ENCODE results near the gene RHAG.
"Not testable (repeated sequence)": the region's sequence is repeated elsewhere in the genome, so short reads cannot be mapped to it uniquely, and the experiment has no call there.

The RHAG gene

DNA sequence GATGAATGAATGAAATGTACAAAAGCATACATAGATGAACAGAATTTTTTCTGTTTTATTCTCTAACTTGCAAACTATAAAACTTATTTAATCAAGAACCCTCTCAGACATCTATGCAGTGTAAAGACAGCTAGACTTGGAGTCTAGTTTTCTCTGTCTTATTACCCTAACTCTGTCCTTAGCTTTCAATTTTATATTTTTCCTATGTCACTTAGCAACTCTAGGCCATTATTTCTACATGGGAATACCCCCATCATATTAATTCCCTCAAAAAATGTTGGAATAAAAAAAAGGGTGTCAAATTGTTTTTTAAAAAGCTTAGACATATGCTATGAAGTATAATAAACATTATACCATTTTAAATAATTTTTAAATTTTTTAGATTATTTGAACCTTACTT, 1.2 kb downstream of the RHAG start:
- no peak for DNase-seq

DNA sequence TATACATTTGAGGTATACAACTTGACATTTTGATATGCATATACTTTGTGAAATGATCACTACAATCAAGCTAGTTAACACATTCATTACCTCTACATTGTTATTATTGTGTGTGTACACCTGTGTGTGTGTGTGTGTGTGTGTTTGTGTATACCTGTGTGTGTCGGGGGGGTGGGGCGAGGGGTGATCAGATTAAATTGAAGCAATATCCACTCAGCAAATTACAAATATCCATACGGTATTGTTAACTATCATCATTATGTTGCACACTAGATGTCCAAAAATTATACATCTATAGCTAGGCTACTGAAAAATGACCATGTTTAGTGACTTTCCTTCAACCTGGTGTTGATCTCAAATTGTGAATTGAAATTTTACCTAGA, 1.8 kb downstream of the RHAG start:
- DNase-seq: peak; percentile 40

GRCh38 chr6:49634092-49634835, 2.4 kb downstream of the RHAG start:
- no peak for DNase-seq

DNA sequence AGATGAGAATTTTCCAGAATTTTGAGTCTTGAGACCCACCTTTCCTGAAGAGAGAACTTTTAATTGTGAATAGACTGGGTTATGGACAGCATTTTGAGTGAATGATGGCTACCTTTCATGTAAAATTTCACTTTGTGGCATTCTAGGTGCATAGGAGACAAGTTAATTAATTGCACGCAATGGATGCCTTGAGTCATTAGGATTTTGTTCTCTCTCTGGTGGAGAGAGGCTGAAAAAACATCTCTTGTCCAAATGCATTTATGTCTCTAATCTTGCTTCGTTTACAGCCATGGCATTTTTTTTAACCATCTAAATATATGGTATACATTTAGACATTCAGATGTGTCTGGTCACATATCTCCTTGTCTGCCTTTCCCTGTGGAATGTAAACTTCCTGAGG, 3.1 kb downstream of the RHAG start:
- DNase-seq: no peak

GRCh38 chr6:49632727-49633126, 3.9 kb downstream of the RHAG start:
- DNase-seq: no peak

DNA sequence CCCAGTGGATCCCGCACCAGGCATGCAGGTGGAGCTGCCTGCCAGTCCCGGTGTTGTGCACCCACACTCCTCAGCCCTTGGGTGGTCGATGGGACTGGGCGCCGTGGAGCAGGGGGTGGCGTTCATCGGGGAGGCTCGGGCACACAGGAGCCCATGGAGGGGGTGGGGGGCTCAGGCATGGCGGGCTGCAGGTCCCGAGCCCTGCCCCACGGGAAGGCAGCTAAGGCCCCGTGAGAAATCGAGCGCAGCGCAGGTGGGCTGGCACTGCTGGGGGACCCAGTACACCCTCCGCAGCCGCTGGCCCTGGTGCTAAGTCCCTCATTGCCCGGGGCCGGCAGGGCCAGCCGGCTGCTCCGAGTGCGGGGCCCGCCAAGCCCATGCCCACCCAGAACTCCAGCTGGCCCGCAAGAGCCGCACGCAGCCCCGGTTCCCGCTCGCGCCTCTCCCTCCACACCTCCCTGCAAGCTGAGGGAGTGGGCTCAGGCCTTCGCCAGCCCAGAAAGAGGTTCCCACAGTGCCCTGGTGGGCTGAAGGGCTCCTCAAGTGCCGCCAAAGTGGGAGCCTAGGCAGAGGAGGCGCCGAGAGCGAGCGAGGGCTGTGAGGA, 7.1 kb downstream of the RHAG start:
- DNase-seq: not testable (repeated sequence)

DNA sequence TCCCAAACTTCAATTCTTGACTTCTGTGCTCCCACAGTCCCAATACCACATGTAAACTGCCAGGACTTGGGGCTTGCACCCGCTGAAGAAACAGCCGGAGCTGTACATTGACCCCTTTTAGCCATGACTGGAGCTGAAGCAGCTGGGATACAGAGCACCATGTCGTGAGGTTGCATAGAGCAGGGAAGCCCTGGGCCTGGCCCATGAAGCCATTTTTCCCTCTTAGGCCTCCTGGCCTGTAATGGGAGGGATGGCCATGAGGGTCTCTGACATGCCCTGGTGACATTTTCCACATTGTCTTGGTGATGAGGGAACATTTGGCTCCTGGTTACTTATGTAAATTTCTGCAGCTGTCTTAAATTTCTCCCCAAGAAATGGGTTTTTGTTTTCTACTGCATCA, 9.8 kb downstream of the RHAG start:
- DNase-seq: no peak

GRCh38 chr6:49618257-49618656, 18.4 kb downstream of the RHAG start:
- no peak for DNase-seq

GRCh38 chr6:49614144-49614543, 22.5 kb downstream of the RHAG start:
- DNase-seq: not testable (repeated sequence)

DNA sequence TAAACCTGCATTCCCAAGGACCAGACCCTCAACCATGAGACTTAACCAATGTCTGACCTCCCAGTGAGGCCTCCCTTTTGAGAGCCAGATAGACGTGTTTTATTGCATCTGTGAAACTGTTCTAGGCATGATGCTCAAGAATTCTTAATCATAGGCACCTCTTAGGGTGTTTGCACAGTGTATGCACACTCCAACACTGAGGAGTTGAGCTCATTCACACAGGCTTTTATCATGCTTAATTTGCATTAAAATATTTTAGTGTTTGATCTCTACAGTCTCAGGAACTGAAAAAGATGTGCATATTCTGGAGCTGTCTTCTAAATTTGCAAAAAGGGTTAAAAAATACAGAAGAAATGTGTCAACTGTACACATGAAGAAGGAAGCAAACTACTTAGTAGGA, 27.4 kb downstream of the RHAG start:
- DNase-seq: no peak

GRCh38 chr6:49608275-49608674, 28.4 kb downstream of the RHAG start:
- DNase-seq: not testable (repeated sequence)

DNA sequence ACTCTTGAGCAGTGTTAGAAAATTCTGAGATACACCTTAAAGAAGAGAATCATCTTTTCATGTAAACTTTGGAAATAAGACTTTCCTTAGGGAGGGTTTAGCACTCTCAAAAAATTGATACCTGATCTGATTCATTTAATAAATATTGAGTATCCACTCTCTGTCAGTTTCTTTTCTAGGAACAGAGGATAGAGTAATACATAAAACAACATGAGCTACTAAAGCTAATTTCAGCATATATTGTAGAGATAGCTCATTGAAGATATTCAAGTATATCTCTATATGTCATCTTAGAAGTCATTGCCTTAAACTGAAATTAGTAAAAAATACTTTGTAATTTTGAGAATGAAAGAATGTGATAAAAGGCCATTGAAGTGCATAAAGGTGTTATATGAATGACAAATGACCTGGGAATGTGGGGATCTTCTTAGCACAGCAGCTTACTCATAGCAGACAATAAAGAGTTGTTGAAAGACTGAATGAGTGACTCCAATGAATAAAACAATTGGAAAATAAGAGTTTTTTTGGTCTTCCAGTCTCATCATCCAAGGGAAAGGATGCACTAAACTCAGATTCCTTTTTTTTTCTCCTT, 29.2 kb downstream of the RHAG start:
- no peak for DNase-seq

GRCh38 chr6:49606721-49607390, 29.8 kb downstream of the RHAG start:
- peak; percentile 97 for DNase-seq

DNA sequence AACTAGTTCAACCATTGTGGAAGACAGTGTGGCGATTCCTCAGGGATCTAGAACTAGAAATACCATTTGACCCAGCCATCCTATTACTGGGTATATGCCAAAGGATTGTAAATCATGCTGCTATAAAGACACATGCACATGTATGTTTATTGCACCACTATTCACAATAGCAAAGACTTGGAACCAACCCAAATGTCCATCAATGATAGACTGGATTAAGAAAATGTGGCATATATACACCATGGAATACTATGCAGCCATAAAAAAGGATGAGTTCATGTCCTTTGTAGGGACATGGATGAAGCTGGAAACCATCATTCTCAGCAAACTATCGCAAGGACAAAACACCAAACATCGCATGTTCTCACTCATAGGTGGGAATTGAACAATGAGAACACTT, 32.6 kb downstream of the RHAG start:
- not testable (repeated sequence) for DNase-seq

DNA sequence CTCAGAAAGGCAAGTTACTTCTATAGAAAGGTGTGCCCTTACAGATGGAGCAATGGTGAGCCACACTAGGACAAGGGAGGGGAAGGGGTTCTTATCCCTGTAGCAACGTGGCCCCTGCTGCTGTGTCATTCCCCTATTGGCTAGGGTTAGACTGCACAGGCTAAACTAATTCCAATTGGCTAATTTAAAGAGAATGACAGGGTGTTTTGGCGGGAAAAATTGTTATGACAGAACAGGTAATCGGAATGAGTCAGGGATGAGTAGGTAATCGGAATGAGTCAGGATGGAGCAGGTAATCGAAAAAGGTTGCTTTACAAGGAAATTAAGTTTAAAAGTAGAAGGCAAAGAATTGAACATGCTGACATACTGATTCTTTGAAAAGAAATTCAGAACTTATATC, 49.4 kb downstream of the RHAG start:
- not testable (repeated sequence) for DNase-seq

GRCh38 chr6:49582529-49582928, 54.1 kb downstream of the RHAG start:
- no peak for DNase-seq

DNA sequence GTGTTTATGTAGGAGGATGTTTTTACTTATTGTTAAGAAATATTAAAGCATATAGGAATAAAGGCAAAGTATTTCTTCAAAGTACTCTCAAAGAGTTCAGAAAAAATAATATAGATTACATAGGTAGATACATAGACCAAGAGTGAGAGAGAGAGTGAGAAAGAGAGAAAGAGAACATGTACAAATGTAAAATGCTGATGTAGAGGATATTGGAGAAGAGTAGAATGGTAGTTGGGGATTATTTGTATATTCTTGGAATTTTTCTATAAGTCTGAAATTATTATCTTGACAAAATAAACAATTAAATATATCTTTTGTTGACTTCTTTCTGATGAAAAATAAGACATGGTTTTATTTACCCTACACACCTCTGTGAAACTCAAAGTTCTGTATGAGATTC, 57.0 kb downstream of the RHAG start:
- no peak for DNase-seq

DNA sequence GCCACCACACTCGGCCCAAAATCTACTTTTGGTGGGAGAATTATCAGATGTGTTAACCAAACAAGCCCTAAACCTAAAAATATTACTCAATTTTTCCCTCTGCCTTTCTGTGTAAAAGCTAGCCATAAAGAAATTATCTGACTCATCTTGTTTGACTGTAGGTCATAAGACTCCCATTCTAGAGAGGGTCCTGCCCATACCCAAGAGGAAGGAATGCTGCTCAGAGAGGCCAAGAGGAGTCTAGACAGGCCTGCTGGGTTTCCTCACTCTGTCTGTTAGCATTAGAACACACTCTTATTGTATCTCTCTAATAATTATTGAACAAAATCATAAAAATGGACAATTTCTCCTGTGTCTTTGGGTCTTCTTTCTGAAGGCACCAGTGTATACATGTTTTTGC, 60.0 kb downstream of the RHAG start:
- no peak for DNase-seq

DNA sequence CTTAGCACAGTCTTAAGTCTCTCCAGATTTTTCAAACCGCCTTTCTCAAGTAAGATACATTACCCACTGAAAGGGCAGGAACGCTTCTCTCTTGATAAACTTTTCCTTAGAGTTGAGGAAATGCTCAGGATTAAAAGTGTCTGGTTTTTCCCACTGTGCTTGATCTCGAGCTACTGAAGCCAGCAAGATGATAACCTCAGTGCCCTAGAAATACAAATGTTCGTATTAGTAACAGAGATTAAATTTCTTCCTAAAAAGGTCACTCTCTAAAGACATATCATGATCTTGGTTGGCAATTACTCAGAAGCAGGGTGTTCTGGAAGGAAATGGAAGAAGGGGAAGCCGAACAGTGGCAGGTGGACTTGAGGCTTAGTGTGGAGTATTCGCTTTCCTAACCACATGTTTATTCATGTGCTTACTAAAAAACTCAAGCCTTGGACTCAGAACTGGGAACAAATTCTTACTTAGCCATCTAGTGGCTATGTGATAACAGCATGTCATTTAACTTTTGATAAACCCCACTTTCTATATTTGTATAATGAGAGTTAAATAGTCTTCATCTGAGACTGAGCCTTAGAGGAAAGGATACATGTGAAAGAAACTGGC, 66.1 kb downstream of the RHAG start:
- DNase-seq: peak; percentile 12

- DNase-seq: no peak
These were observed 70.8 kb downstream of the RHAG start for GRCh38 chr6:49565855-49566254.

- DNase-seq: no peak
These were observed 71.4 kb downstream of the RHAG start for GRCh38 chr6:49565261-49565660.

GRCh38 chr6:49564552-49564951, 72.1 kb downstream of the RHAG start:
- no peak for DNase-seq

All from hematopoietic multipotent progenitor cell treated with erythropoietin and hydrocortisone succinate and interleukin-3 and kit ligand, for 6 days (in vitro differentiated cells).